Neural cell (in vitro differentiated cells): ENCODE measurements around the gene ALDH1A1. TPM values are rescaled to one million over a fixed set of nuclear protein-coding genes. Genes with fewer than 3 reads are reported as not detected.

Source experiments
- H2AFZ ChIP-seq: fragments of 200-600, 300-800 bp; sonication (generic), shearing (Covaris generic); 2 replicates; pipeline ENCODE4 v1.6.0; 2014; ENCODE audit warnings: low read depth, mild to moderate bottlenecking, antibody characterized with exemption, low read length, moderate library complexity
- H3F3A ChIP-seq: fragments of 200-600 bp; shearing (Covaris generic); 2 replicates; pipeline ENCODE4 v1.6.1; 2016; ENCODE audit warnings: mild to moderate bottlenecking, moderate library complexity, mixed read lengths, antibody characterized with exemption, low read length; ENCODE audit not compliant: insufficient read depth, poor library complexity, severe bottlenecking
- H3K27ac ChIP-seq: fragments of 200-600, 300-800 bp; sonication (generic), shearing (Covaris generic); 2 replicates; pipeline ENCODE4 v1.5.1; 2014; ENCODE audit warnings: mild to moderate bottlenecking, low read length, moderate library complexity
- H3K27me3 ChIP-seq: fragments of 300-800, 200-600 bp; sonication (generic), shearing (Covaris generic); 2 replicates; pipeline ENCODE4 v1.6.0; 2014; ENCODE audit warnings: mild to moderate bottlenecking, low read depth, low read length, moderate library complexity; ENCODE audit not compliant: insufficient read depth
- H3K36me3 ChIP-seq: fragments of 300-800, 200-600 bp; sonication (generic), shearing (Covaris generic); 2 replicates; pipeline ENCODE4 v1.5.1; 2014; ENCODE audit warnings: mild to moderate bottlenecking, antibody characterized with exemption, low read length, moderate library complexity; ENCODE audit not compliant: insufficient read depth
- H3K4me2 ChIP-seq: fragments of 300-800, 200-600 bp; sonication (generic), shearing (Covaris generic); 2 replicates; pipeline ENCODE4 v1.6.0; 2014; ENCODE audit warnings: mild to moderate bottlenecking, low read length
- H3K4me3 ChIP-seq: fragments of 300-800, 200-600 bp; sonication (generic), shearing (Covaris generic); 2 replicates; pipeline ENCODE4 v1.5.1; 2014; ENCODE audit warnings: mild to moderate bottlenecking, low read length, moderate library complexity
- H3K79me2 ChIP-seq: fragments of 200-600 bp; shearing (Covaris generic); replicated peaks from 2 replicates; pipeline ENCODE4 v1.6.0; 2014; ENCODE audit warnings: mild to moderate bottlenecking, low read length, moderate library complexity; ENCODE audit not compliant: insufficient read depth
- H3K9ac ChIP-seq: fragments of 300-800, 200-600 bp; sonication (generic), shearing (Covaris generic); 2 replicates; pipeline ENCODE4 v1.6.1; 2016; ENCODE audit warnings: mild to moderate bottlenecking, low read length, mixed read lengths
- H3K9me2 ChIP-seq: fragments of 200-600 bp; shearing (Covaris generic); 2 replicates; pipeline ENCODE4 v1.6.1; 2016; ENCODE audit warnings: mild to moderate bottlenecking, low read length, mixed read lengths; ENCODE audit not compliant: insufficient read depth
- H3K9me3 ChIP-seq: fragments of 200-600, 300-800 bp; sonication (generic), shearing (Covaris generic); 2 replicates; pipeline ENCODE4 v1.6.1; 2016; ENCODE audit warnings: mild to moderate bottlenecking, mixed run types, low read length, moderate library complexity, mixed read lengths
- H4K20me1 ChIP-seq: fragments of 200-600 bp; shearing (Covaris generic); 2 replicates; pipeline ENCODE4 v1.6.1; 2016; ENCODE audit warnings: mild to moderate bottlenecking, mixed run types; ENCODE audit not compliant: insufficient read depth
- CTCF ChIP-seq: fragments of 450-650 bp; IDR thresholded peaks from 2 replicates; pipeline ENCODE4 v1.5.1; 2014; ENCODE audit warnings: antibody characterized with exemption, mild to moderate bottlenecking, moderate library complexity; ENCODE audit not compliant: poor library complexity, severe bottlenecking
- EP300 ChIP-seq: fragments of 450-650 bp; conservative IDR thresholded peaks from 2 replicates; pipeline ENCODE4 v1.6.1; 2014; ENCODE audit warnings: antibody characterized with exemption, mild to moderate bottlenecking, moderate library complexity; ENCODE audit not compliant: poor library complexity, severe bottlenecking
- EZH2 ChIP-seq: fragments of 200-600, 300-800 bp; shearing (Covaris generic), sonication (generic); IDR thresholded peaks from 2 replicates; pipeline ENCODE4 v1.6.1; 2014; ENCODE audit warnings: antibody characterized with exemption, low read length, borderline replicate concordance, mild to moderate bottlenecking; ENCODE audit not compliant: insufficient read depth, poor library complexity, severe bottlenecking
- MXI1 ChIP-seq: fragments of 450-650 bp; conservative IDR thresholded peaks from 2 replicates; pipeline ENCODE4 v1.6.1; 2014; ENCODE audit warnings: antibody characterized with exemption, mild to moderate bottlenecking; ENCODE audit not compliant: poor library complexity, severe bottlenecking
- POLR2AphosphoS5 ChIP-seq: IDR thresholded peaks from 2 replicates; pipeline ENCODE4 v1.6.1; 2012
- RAD21 ChIP-seq: fragments of 450-650 bp; conservative IDR thresholded peaks from 2 replicates; pipeline ENCODE4 v1.6.1; 2014; ENCODE audit warnings: antibody characterized with exemption, mild to moderate bottlenecking, moderate library complexity
- REST ChIP-seq: IDR thresholded peaks from 2 replicates; pipeline ENCODE4 v1.6.1; 2012; ENCODE audit warnings: borderline replicate concordance
- SMC3 ChIP-seq: fragments of 450-650 bp; conservative IDR thresholded peaks from 2 replicates; pipeline ENCODE4 v1.6.1; 2014; ENCODE audit warnings: antibody characterized with exemption, mild to moderate bottlenecking, moderate library complexity; ENCODE audit not compliant: poor library complexity
- TAF1 ChIP-seq: IDR thresholded peaks from 2 replicates; pipeline ENCODE4 v1.6.1; 2012; ENCODE audit warnings: low read depth
- polyA plus RNA-seq: library from polyadenylated mRNA; depleted of rRNA; stranded (reverse); fragments of >200 nt; gene quantifications from 2 replicates; pipeline ENCODE4 v1.2.3, GENCODE V29; 2014

The ALDH1A1 gene
- polyA plus RNA-seq, 1 donor from 2014 or later = not detected

DNA sequence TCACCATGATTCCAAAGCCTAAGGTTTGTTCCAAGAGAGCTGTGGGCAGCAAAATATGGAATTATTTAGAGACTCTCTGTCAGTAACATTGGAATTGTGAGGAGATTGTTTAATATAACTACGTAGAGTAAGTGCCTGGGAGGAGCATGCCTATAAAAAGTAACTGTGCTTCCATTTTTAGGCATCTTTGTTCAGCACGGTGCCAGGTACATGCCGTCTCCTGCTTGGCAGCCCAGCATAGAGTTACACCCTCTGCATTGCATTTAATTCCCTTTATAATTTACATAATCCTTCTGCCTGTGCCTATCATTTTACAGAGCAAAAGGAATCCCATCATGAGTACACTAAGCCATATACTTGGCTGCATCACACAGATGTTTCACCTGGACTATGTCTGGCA, 32.1 kb upstream of the ALDH1A1 start:
- Histone ChIP-seq H3K27ac (no peak overlapping the region), H3K4me2 (no peak overlapping the region), H3K4me3 (no peak overlapping the region), H3K27me3 (no peaks in the 10 kb centered on the region), H2AFZ (no peak overlapping the region), H3K36me3 (no peaks in the 10 kb centered on the region), H4K20me1 (no peaks in the 10 kb centered on the region), H3K79me2 (no peaks in the 10 kb centered on the region), H3K9me2 (no peaks in the 10 kb centered on the region), H3F3A (no peaks in the 10 kb centered on the region), H3K9ac (no peak overlapping the region), H3K9me3 (no peaks in the 10 kb centered on the region)
- TF ChIP-seq TAF1 (no peak), EP300 (no peak), RAD21 (no peak)

GRCh38 chr9:72984226-72984947, 31.5 kb upstream of the ALDH1A1 start:
- H3K4me2 ChIP-seq = no peak overlapping the region
- H3K27me3 ChIP-seq = no peaks in the 10 kb centered on the region
- no peak overlapping the region for H3K9ac ChIP-seq
- no peaks in the 10 kb centered on the region for H3K79me2 ChIP-seq
- no peaks in the 10 kb centered on the region for H3K9me2 ChIP-seq
- H2AFZ ChIP-seq = no peak overlapping the region
- no peaks in the 10 kb centered on the region for H3K36me3 ChIP-seq
- H3K4me3 ChIP-seq = no peak overlapping the region
- H3F3A ChIP-seq = no peaks in the 10 kb centered on the region
- H3K27ac ChIP-seq = no peak overlapping the region
- H4K20me1 ChIP-seq = no peaks in the 10 kb centered on the region
- H3K9me3 ChIP-seq = no peaks in the 10 kb centered on the region
- TF ChIP-seq CTCF (no peak), SMC3 (no peak), RAD21 (no peak), EP300 (no peak), REST (no peak), POLR2AphosphoS5 (no peak), MXI1 (no peak), TAF1 (no peak), EZH2 (no peak)
